Stimulated activated CD8-positive, alpha-beta memory T cell treated with anti-CD3 and anti-CD28 coated beads, Interleukin-7, amount 100 ng/mL, for 24 hours (primary cell): ENCODE results near the gene COPG1.
A peak's percentile ranks its signal among the peaks of the same experiment; 100 is the strongest.

Experiments used
- DNase-seq: peaks from one replicate; pipeline ENCODE4 v3.0.0-alpha.2; 2020; ENCODE audit warnings: low read depth

The COPG1 gene

GRCh38 chr3:129278966-129279906 is 29.8 kb downstream of the COPG1 start:
- peak; percentile 10 for DNase-seq

GRCh38 chr3:129280183-129280582 is 30.8 kb downstream of the COPG1 start:
- no peak for DNase-seq

DNA sequence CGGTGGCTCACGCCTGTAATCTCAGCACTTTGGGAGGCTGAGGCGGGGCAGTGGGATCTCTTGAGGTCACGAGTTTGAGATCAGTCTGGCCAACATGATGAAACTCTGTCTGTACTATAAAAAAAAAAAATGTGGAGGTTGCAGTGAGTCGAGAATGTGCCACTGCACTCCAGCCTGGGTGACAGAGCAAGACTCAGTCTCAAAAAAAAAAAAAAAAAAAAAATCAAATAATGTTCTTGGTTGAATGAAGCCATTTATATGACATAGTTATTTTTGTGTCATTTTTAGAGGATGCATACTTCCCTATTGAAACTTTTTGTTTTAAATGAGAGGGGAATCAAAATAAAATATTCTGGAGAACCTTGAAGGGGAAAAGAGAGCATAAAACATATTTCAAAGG is 32.3 kb downstream of the COPG1 start:
- DNase-seq, result no peak

- no peak for DNase-seq
Observed at GRCh38 chr3:129282727-129283327, 33.4 kb downstream of the COPG1 start.

- DNase-seq, result no peak
Observed at GRCh38 chr3:129286081-129286480, 36.7 kb downstream of the COPG1 start.

GRCh38 chr3:129288446-129288845 is 39.0 kb downstream of the COPG1 start:
- DNase-seq, result no peak

- DNase-seq, result no peak
Observed at GRCh38 chr3:129289201-129289921, 40.0 kb downstream of the COPG1 start.

DNA sequence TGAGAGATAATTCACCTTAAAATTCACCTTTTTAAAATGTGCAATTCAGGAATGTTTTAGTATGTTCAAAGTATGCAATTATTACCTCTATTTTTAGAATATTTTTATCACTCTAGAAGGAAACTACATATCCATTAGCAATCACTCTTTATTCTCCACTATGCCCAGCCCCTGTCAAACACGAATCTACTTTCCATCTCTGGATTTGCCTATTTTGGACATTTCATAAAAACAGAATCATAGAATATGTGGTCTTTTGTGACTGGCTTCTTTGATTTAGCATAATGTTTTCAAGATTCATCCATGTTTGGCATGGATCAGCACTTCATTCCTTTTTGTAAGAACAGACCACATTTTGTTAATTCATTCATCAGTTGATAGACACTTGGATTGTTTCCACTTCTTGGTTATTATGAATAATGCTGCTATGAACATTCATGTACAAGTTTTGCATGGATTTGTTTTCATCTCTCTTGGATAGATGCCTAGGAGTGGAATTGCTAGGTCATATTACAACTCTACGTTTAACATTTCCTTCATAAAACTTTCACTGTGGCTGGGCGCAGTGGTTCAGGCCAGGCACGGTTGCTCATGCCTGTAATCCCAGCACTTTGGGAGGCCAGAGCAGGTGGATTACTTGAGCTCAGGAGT is 42.0 kb downstream of the COPG1 start:
- DNase-seq, result no peak

DNA sequence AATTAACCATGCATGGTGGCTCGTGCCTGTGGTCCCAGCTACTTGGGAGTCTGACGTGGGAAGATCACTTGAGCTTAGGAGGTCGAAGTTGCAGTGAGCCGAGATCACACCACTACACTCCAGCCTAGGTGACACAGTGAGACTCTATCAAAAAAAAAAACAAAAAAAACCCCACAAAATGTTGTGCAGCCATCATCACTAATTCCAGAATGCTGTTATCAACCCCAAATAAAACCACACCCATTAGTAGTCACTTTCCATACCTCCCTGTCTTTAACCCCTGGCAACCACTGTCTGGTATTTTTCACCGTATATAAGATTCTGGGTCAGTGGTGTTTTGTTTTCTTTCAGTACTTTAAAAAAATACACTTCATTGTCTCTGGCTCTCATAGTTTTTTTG is 45.9 kb downstream of the COPG1 start:
- no peak for DNase-seq

DNA sequence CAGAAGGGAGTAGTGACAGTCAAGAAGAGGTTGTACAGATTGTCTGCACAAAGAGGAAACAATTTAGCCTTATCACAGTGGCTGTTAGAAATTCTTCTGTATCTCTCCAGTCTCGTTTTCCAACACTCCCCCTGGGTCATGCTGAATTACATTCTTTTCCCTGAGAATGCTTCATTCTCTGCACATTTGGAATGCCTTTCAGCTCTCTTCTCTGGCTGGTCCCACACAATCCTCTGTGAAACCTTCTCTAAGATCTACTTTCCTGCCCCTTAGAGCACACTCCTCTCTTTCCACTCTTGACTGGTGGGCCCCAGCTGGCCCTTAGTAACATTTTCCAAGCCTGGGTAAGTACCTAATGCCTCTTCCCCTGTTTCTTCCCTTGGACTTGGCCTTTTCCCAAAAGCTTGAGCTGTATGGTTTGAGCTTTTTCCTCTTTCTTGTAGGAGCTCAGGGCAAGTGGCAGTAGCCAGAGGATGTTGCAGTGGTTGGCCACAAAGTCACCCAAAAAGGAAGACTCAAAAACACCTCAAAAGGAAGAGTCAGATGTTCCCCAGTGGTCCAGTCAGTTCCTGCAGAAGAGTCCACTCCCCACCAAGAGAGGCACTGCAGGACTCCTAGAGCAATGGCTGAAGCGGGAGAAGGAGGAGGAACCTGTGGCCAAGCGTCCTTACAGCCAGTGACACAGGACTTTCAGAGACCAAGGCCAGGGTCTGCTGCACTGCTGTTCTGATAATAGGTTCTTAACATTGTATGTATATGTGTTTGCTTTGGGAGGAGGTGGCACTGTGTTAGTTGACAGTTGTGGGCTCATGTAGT is 54.9 kb downstream of the COPG1 start:
- DNase-seq, result no peak

GRCh38 chr3:129304962-129305222 is 55.5 kb downstream of the COPG1 start:
- no peak for DNase-seq

DNA sequence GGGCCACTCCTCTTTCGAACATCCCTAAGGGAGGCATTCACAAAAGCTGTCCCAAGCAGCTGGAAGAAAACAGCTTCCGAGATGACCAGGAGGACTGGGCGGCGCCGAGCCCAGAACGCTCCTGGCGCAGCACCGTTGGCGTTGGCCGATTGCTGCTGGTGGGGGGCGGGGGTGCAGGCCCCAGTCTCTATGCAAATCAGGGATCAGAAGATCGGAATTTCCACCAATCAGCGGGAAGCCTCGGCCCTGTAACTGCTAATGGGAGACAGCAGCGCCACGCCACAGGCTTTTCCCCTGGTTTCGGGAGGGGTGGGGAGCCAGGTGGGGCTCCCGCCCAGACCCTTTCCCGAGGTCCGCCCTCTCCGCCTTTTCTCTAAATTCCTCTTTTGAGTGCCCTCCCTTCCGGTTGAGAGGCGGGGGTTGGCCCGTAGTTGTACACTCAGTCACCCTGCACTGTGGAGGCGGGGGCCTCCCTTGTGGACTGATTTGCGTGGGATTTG is 56.2 kb downstream of the COPG1 start:
- DNase-seq, result no peak

DNA sequence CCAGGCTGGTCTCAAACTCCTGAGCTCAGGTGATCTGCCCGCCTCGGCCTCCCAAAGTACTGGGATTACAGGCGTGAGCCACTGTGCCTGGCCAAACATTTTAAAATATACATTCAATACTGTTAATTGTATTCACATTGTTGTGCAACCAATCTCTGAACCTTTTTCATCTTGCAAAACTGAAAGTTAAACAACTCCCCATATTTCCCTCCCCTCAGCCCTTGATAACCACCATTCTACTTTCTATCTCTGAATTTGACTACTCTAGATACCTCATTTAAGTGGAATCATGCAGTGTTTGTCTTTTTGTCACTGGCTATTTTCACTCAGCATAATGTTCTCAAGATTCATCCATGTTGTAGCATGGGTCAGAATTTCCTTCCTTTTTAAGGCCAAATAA is 59.2 kb downstream of the COPG1 start:
- DNase-seq, result no peak

GRCh38 chr3:129310111-129311011 is 61.0 kb downstream of the COPG1 start:
- no peak for DNase-seq

GRCh38 chr3:129311054-129311902 is 61.9 kb downstream of the COPG1 start:
- no peak for DNase-seq

GRCh38 chr3:129312021-129312639 is 62.7 kb downstream of the COPG1 start:
- no peak for DNase-seq

DNA sequence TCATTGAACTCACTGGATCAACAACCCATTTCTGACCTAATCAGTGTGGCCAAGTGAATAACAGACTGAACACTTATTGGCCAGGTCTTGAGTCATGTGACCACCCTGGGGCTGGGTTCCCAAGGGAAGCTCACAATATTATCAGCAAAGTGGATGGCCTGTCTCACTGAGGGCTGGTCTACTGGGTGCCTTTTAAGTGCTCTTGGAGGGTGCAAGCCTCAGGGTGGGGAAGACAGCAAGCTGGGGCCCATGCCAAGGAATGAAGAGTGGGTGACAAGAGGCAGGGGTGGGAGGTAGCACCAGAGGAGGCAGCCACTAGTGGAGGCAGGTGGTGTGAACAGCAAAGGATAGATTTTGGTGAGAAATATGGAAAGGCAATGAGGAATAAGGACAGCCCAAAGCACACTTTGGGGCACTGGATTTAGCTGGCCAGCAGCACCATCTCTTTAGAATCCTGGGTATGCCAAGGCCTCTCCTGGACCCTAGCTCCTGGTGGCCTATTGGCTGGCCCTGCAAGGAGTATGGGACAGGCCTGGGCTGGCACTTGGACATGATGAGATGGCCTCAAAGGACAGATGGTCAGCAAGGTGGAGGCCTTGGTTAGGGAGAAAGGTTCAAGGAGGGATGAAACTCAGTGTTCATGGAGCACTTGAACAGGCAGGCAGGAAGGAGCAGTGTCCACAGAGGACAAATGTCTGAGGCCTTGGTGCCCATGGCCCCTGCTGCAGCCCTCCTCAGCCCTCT is 63.4 kb downstream of the COPG1 start:
- DNase-seq, result no peak

GRCh38 chr3:129313415-129313664 is 63.9 kb downstream of the COPG1 start:
- DNase-seq, result no peak
